Body of pancreas (tissue), 4 donors: ENCODE results near the gene SEMA4F. TPM values are rescaled to one million over a fixed set of nuclear protein-coding genes. Genes with fewer than 3 reads are reported as not detected.

Experiments used
- ATAC-seq: fragments of 150-250 bp; one replicate; pipeline ENCODE4 v1.9.1; 2016
- DNase-seq, 4 donors: peaks; one replicate each; pipeline ENCODE4 v3.0.0-alpha.2; 2019
- H3K27ac ChIP-seq, 4 donors: fragments of 200-600 bp; sonication (generic); 1 replicate in 3 of 4; 2 replicates in 1 of 4; pipeline versions ENCODE4 v1.5.1 to v1.6.1; 2016 to 2019; ENCODE audit warnings: mild to moderate bottlenecking in 1 of 4, mixed read lengths in 1 of 4, moderate library complexity in 1 of 4
- H3K27me3 ChIP-seq, 2 donors: fragments of 200-600 bp; sonication (generic); one replicate each; pipeline ENCODE4 v1.6.0; 2016; ENCODE audit warnings: mild to moderate bottlenecking in 1 of 2
- H3K36me3 ChIP-seq, 2 donors: fragments of 200-600 bp; sonication (generic); replicated peaks in 1 of 2; 2 replicates each; pipeline ENCODE4 v1.5.1; 2016; ENCODE audit warnings: low read depth in 2 of 2; ENCODE audit not compliant: insufficient read depth in 1 of 2
- H3K4me1 ChIP-seq: fragments of 200-600 bp; sonication (generic); one replicate; pipeline ENCODE4 v1.6.0; 2016
- H3K4me3 ChIP-seq, 2 donors: fragments of 200-600 bp; sonication (generic); 1 replicate in 1 of 2; 2 replicates in 1 of 2; pipeline ENCODE4 v1.5.1; 2016 to 2019
- H3K9me3 ChIP-seq, 3 donors: fragments of 200-600 bp; sonication (generic); 1 replicate in 2 of 3; 2 replicates in 1 of 3; pipeline ENCODE4 v1.5.1; 2016
- CTCF ChIP-seq, 7 experiments: fragments of 450-650 bp in 4 of 7; fragments of 200-600 bp in 3 of 7; sonication (generic) in 3 of 7; IDR thresholded peaks; one replicate each; pipeline ENCODE4 v1.5.1; 2016 to 2019; ENCODE audit warnings: antibody characterized with exemption in 7 of 7
- POLR2A ChIP-seq, 3 donors: fragments of 450-650 bp; IDR thresholded peaks; one replicate each; pipeline ENCODE4 v1.6.1; 2016; ENCODE audit warnings: antibody characterized with exemption in 3 of 3, mild to moderate bottlenecking in 2 of 3
- WGBS, 2 donors: methylation state at CpG; one replicate each; pipeline ENCODE4 v1.1.5; 2017; 5-methylcytosine and 5-hydroxymethylcytosine counted together
- intact Hi-C: fragments of 100-400 bp; cut with DNase I; formaldehyde crosslinking; loops from one replicate; pipeline ENCODE4 v1.15.1; 2023
- total RNA-seq, 2 donors: library from RNA; depleted of rRNA; stranded (reverse); fragments of >200 nt; gene quantifications; one replicate each; pipeline ENCODE4 v1.1.0, GENCODE V29; 2016

SEMA4F gene
- total RNA-seq, 2 donors from 2014 or later, result 3.1 to 4.6 TPM

GRCh38 chr2:74646201-74646600, 7.8 kb upstream of the SEMA4F start:
- no peak overlapping the region for H3K27ac ChIP-seq
- DNase-seq (no peak), ATAC-seq (no peak)
- peaks cover 0 to 8% of the 10 kb centered on the region in 2 donors for H3K27me3 ChIP-seq
- intact Hi-C loops, result no loop called here
- no peaks in the 10 kb centered on the region for H3K36me3 ChIP-seq
- no peak overlapping the region for H3K4me3 ChIP-seq
- TF ChIP-seq CTCF (IDR thresholded peaks at IDR 0.05), result no peak
- TF ChIP-seq POLR2A (IDR thresholded peaks at IDR 0.05), result no peak
- no peaks in the 10 kb centered on the region for H3K9me3 ChIP-seq
- 51 to 54% methylated on average over 2 of the region's 2 CpGs for WGBS, 2 donors
- no peaks in the 10 kb centered on the region for H3K4me1 ChIP-seq

DNA sequence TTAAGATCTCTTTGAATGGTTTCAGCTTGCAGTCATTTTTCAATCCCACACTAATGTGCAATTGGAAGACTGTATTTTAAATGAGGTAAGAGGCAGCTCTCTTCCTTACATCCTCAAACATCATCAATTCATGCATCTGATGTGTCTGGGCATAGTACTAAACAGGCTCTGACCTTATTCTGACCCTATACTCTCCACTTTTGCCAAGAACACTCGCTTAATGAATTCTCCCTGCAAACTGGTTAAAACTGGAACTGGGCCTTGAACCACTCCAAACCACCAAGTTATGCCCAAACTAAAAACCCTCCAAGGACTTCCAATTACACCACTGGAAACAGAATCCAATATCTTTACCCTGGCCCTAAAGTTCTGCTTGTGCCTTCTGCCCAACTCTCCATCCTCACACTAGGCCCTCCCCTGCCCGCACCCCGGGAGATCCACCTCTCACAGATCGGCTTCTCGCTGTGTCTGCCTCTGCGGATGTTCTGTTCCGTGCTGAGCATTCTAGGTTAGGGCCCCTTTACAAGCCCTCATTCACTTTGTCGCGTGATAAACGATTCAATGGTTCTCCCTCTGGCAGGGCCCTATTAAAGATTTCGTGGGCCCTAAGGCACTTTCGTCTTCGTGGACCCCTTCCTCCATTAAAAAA, 7.1 kb upstream of the SEMA4F start:
- Histone ChIP-seq H3K27me3 (peaks cover 0 to 8% of the 10 kb centered on the region in 2 donors), H3K27ac (no peak overlapping the region), H3K9me3 (no peaks in the 10 kb centered on the region), H3K36me3 (no peaks in the 10 kb centered on the region), H3K4me3 (no peak overlapping the region), H3K4me1 (no peaks in the 10 kb centered on the region)
- TF ChIP-seq POLR2A (IDR thresholded peaks at IDR 0.05) (no peak), CTCF (IDR thresholded peaks at IDR 0.05) (no peak)
- WGBS, 2 donors, result 95 to 96% methylated on average over 13 of the region's 13 CpGs
- intact Hi-C loops, result no loop called here
- ATAC-seq (no peak), DNase-seq (no peak)

DNA sequence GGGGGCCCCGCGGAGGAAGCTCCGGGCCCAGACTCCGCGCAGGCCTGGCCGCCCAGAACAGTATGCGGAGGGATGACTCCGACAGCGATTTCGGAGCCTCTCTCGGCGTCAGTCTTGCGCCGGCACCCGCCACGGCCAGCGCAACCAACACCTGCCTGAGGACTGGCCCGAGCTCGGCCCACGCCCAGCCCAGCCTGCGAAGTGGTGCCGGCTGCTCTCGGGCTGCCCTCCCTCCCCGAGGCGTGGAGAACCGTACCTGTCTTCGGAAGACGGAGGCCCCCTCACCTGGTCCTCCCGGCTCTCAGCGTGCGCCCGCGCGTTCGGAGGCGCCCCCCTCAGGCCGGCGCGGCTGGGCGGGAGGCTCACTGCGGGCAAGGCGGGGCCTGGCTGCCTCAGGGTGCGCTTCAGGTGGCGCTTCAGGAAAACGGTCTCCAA, 6.0 kb upstream of the SEMA4F start, which contains the start of gene M1AP:
Gene M1AP (minus strand): TSS at position 322 of the 435 bp plus-strand sequence. CDS start 8,055 bp downstream, outside the sequence.
- H3K36me3 ChIP-seq, result no peaks in the 10 kb centered on the region
- intact Hi-C loops, result no loop called here
- 14 to 18% methylated on average over 13 to 45 of the region's 45 CpGs for WGBS, 2 donors
- no peaks in the 10 kb centered on the region for H3K4me1 ChIP-seq
- ATAC-seq (peak; percentile 30), DNase-seq (peak in 2 of 4 donors; percentile 17 to 25)
- H3K9me3 ChIP-seq, result no peaks in the 10 kb centered on the region
- no peak within 1 kb of the TSS for H3K4me3 ChIP-seq
- H3K27me3 ChIP-seq, result peaks cover 0 to 8% of the 10 kb centered on the region in 2 donors
- H3K27ac ChIP-seq, result no peak within 1 kb of the TSS
- TF ChIP-seq POLR2A (IDR thresholded peaks at IDR 0.05) (no peak), CTCF (IDR thresholded peaks at IDR 0.05) (peak in 1 of 7 experiments; percentile 5)

GRCh38 chr2:74653589-74653984, 460 bp upstream of the SEMA4F start:
- H3K36me3 ChIP-seq, result no peaks in the 10 kb centered on the region
- no peaks in the 10 kb centered on the region for H3K9me3 ChIP-seq
- peak overlapping the region; percentile 27 to 63 (median 38) for H3K27ac ChIP-seq
- peaks cover 0 to 2% of the 10 kb centered on the region in 2 donors for H3K27me3 ChIP-seq
- WGBS, 2 donors, result 4 to 9% methylated on average over 15 of the region's 15 CpGs
- H3K4me3 ChIP-seq, result peak overlapping the region; percentile 3 to 69
- ATAC-seq (peak; percentile 19), DNase-seq (no peak)
- H3K4me1 ChIP-seq, result peaks cover 8% of the 10 kb centered on the region
- TF ChIP-seq POLR2A (IDR thresholded peaks at IDR 0.05) (no peak), CTCF (IDR thresholded peaks at IDR 0.05) (no peak)
- intact Hi-C loops, result no loop called here

DNA sequence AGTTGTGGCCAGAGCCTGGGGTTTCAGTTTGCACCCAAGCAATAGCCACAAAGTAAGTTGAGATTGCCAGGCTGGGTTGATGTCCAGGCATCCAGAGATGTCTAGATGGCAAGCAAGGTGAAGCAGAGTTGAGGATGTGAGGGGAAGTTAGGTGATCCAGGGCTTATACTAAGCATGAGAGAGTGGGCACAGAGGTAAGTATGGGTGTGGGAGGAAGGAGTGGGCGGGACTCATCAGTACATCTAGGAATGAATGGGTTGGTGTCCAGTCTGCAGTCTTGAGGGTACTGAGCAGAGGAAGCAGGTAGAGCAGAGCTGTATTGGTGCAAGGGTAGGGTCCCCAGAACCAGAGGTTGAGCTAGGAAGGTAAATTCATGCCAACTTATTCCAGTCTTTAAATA, 1.5 kb downstream of the SEMA4F start:
- no peak for ATAC-seq
- 100% methylated on average over 1 of the region's 1 CpG for WGBS, 2 donors

More for the DNA sequence above, 1.5 kb downstream of the SEMA4F start:
- Histone ChIP-seq H3K9me3 (no peaks in the 10 kb centered on the region), H3K4me3 (no peak overlapping the region), H3K27me3 (no peaks in the 10 kb centered on the region), H3K4me1 (peaks cover 8% of the 10 kb centered on the region), H3K36me3 (no peaks in the 10 kb centered on the region), H3K27ac (no peak overlapping the region)
- DNase-seq, result no peak
- intact Hi-C loops, result no loop called here
- TF ChIP-seq CTCF (IDR thresholded peaks at IDR 0.05) (no peak), POLR2A (IDR thresholded peaks at IDR 0.05) (no peak)
